HUDEP-2 (cell line): Measurements from ENCODE around the gene PITPNM3.

Experiments used
- DNase-seq, 76 experiments: peaks; one replicate each; lab custom pipeline; 2025; ENCODE audit not compliant: unreplicated experiment in 76 of 76; lab: John Stamatoyannopoulos, UW

PITPNM3 gene

DNA sequence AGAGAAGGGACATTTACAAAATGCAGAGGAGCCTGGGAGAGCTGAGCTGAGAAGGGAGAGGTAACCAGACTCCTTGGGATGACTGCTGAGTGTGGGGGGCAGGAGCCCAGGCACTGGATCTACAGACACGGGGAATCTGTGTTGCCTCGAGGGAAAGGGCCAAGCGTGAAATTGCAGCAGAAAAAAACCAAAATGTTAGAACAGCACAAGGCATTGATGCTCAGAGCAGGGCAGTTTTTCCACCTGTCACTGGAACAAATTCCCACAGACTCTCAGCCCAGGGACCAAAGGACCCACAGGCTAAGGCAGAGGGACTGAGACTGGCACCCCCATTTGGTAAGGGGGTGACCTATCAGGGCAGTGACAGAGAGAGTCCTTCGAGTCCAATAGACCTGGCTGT, 2.0 kb downstream of the PITPNM3 start:
- DNase-seq, result no peak

DNA sequence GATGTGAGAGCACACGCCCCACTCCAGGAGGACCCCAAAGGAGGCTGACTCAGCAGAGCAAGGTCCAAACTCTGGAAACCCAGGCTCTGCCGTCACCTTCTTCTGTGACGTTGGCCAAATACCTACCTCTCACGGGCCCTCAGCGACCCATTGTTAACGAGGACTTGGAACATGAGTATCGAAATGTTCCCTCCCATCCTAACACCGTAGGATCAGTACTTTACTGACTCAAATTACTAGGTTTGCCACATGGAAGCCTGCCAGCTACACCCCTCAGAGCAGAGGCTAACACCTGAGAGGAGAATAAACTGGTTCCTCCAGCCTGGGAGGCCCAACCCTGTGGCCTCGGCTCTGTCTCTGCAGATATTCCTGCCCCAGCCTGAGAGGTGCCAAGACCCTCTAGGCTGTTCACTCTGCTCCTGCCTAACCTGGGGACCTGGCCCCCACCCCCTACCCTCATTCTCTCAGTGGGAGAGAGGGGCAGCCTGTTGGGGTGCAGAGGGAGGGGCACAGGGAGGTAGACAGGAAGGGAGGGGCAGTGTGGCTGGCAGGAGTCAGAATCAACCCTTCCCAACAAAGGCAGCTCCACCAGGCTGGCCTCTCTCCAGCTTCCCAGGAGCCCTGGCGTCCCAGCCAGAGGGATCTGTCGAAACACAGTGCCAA, 4.4 kb downstream of the PITPNM3 start:
- no peak for DNase-seq

GRCh38 chr17:6551356-6551755, 5.0 kb downstream of the PITPNM3 start:
- no peak for DNase-seq

DNA sequence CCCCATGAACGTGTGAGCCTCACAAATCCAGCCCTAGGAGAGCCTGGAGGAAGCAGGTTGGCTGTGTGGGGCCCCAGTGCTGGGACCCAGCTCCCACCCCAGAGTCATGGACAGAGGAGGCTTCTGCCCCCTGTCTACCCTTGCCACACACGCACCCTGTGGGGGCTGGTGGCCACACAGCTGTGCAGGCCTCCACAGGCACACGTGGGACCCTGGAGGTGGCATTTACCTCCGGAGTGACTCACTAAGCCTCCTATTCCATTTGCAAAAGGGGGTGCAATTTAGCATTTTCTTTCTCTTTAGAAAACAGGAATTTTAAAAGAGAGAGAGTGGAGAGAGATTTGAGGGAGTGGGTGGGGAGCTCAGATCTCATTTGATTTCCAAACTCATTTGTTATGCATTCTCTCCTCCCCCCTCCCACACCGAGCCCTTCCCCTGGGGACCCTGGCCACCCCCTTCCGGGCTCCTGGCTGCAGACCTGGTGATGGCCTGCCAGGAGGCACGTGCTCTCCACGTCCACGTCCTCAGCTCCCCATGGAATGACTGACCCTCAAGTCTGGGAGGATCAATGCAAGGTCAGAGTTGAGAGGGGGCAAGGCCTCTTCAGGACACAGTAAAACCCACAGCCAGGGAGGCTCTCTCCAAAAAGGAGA, 6.8 kb downstream of the PITPNM3 start:
- DNase-seq, result no peak

GRCh38 chr17:6548578-6549330, 7.6 kb downstream of the PITPNM3 start:
- DNase-seq, result no peak

DNA sequence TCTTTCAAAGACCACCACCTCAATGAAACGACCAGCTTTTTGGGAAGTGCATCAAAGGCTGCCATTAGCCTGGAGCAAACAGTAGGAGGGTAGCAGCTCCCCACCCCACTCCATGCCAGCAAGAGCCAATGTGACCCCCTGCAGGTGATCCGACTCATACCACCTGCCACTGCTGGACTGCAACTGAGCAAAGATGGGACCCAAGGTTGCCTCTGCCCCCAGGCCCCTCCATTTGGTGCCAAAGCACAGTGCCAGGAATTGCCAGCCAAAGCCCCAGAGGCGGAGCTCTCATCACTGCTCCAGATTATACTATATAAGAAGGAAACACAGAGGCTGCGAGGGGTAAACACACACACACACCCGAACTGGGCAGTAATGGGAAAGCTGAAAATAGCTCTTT, 8.3 kb downstream of the PITPNM3 start:
- no peak for DNase-seq

GRCh38 chr17:6547336-6547735, 9.0 kb downstream of the PITPNM3 start:
- no peak for DNase-seq

- peak in 1 of 76 experiments; percentile 2 for DNase-seq
Observed at GRCh38 chr17:6546069-6546718, 10.2 kb downstream of the PITPNM3 start.

DNA sequence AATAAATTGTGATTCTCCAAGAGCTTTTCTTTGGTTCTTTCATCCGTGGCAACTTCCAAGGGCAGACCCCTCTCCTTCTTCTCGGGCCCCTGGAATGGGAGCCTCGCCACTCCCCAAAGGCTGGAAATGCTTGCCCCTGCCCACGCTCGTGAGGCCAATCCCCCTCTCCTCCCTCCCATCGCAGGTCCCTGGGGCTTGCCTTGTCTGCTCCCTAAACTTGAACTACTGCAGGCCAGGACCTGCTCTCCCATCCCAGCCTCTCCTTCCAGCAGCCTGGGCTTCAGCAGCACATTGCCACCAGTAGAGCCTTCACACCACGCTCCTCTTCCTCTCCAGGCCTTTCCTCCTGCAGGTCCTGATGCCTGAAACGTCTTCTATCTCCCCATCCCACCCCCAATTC, 11.1 kb downstream of the PITPNM3 start:
- no peak for DNase-seq

- no peak for DNase-seq
Observed at GRCh38 chr17:6544011-6544370, 12.4 kb downstream of the PITPNM3 start.

DNA sequence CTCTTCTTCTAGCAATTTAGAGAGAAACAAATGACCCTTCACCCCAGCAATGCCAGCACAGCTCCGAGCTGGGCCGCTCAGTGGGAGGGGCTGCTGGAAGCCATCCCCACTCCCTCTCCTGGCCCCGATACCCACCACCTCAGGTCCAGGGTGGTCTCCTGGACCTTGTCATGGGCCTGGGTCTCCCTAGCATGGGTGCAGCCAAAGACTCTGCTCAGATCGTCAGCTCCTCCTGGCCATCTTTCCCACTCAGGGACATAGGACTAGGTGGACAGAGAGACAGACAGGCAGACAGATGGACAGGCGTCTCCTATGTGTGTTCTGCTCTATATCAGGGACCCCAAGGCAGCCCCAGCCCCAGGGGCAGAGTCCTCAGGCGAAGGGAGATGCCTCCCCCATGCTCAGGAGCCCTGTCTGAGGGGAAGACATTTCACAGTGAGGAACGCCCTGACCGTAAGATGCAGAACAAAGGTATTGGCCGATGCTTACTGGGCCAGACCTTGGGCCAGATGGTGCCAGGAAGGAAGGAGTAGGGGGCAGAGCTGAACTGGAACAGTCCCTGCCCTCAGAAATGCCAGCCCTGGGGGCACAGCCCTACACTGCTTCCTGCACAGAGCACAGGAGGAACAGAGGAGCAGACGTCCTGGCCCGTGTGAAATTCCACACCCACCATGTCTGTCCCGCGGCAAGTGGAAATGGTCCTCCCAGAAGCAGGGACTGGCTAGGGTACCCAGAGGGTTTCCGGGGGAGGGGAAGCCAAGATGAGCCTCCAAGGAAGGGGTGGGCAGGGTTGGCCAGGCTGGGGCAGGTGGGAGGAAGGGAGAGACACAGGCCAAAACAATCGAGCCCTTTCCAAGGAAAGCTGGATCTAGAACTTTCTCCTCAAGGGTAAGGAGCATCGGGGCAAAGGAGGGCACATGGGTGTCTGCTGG, 13.0 kb downstream of the PITPNM3 start:
- DNase-seq, result no peak

DNA sequence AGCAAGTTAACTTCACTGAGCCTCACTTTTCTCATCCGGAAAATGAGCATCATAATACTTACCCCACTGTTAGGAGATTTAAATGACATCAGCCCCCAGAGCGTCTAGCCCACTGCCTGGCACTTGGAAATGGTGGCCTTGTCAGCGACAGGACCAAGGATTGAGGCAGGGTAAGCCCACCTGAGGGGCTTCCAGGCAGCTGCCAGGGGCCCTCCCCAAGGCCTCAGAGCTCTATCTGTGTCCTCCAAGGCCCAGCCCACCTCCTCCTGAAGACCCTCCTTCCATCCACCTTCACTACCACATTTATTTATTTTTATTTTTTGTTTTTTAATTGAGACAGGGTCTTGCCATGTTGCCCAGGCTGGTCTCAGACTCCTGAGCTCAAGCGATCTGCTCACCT, 13.8 kb downstream of the PITPNM3 start:
- DNase-seq, result no peak

DNA sequence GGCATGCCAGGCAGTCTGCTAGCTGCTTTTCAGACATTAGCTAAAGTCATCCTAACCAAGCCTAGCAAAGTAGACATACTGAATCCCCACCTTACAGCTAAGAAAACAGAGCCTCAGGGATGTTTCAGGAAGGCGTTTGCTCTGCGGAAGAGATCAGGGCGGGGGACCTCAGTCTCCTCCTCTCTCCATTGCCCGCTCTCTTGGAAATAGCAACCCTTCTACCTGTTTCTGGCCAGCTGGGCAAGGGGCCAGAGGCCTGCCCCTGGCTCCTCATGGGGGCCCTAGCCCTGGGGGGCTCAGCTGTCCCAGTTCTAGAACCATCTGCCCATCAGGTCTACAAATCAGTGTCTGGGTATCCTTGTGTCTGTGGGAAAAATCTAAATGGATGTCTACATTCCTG, 14.5 kb downstream of the PITPNM3 start:
- DNase-seq, result no peak

DNA sequence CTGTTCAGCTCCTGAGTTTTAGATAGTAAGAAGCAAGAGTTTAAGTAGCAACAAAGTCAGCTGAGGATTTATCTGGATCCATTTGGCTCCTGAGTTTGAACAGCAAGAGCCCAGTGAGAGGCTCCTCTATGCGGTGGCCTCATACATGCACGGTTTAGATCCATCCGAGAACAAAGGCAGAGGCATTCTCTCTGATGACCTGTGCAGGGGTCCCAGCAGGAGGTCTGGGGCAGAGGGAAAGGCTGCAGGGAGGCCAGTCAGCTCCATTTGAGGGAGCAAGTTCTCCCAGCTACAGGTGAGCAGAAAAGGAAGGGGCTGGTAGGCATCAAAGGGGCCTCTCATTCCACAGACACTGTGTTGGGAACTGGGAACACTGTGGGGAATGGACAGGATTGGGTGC, 16.5 kb downstream of the PITPNM3 start:
- DNase-seq, result no peak

GRCh38 chr17:6536566-6537065, 19.7 kb downstream of the PITPNM3 start:
- no peak for DNase-seq

DNA sequence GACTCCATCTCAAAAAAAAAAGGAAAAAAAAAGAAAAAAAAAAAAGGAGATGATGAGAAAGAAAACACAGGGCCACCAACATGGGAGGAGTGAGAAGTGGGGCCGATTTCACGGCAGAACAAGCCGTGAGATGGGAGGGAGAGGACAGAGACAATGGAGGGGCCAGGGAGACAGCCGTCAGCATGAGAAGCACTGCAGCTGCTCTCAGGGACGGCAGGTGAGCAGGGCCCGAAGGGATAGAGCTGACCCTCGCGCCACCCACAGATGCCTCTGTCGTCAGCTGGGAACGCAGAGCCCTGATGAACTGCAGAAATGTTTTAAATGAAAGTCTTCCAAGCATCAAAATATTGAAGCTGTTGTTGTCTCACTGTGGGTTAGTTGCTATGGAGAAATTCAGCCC, 20.3 kb downstream of the PITPNM3 start:
- no peak for DNase-seq

- DNase-seq, result no peak
Observed at GRCh38 chr17:6534846-6535514, 21.4 kb downstream of the PITPNM3 start.

DNA sequence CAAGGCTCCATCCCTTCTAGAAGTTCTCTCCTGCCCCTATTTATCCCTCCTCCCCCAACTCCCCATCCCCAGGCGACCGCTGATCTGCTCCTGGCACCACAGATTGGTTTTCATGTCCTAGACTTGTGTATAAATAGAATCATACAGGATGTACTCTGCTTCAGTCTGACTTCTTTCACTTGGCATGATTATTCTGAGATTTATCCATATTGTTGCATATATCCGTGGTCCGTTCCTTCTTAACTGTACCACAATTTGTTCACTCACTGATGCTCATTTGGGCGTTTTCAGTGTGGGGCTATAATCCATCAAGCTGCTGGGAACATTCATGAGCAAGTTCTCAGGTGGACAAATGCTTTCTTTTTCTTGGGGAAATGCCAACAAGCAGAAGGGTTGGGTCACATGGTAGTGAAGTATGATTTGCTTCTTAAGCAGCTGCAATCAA, 23.9 kb downstream of the PITPNM3 start:
- no peak for DNase-seq

DNA sequence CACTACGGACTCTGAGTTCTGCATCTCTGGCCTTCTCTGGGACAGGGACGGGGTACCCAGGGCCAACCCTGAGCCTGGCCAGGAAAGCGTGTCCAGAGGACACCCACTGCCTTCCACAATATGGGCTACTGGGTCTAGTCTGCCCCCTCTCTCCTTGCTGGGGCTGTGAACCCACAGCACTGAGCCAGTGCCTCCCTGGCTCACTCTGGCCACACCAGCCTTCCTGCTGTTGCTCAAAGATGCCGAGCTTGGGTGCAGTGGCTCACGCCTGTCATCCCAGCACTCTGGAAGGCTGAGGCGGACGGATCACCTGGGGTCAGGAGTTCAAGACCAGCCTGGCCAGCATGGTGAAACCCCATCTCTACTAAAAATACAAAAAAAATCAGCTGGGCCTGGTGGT, 24.8 kb downstream of the PITPNM3 start:
- no peak for DNase-seq
